Measurements from ENCODE around the gene TXNDC17. TPM values are rescaled to one million over a fixed set of nuclear protein-coding genes. Genes with fewer than 3 reads are reported as not detected.

Gene TXNDC17
- total RNA-seq, 2 donors from 2014 or later, result 17.1 to 37.6 TPM

GRCh38 chr17:6674586-6674985 is 33.7 kb downstream of the TXNDC17 start:
- WGBS, 2 donors, result 87 to 94% methylated on average over 7 to 13 of the region's 13 CpGs
- no peak for TF ChIP-seq POLR2A (IDR thresholded peaks at IDR 0.05)
- TF ChIP-seq CTCF (IDR thresholded peaks at IDR 0.05), result no peak

GRCh38 chr17:6675201-6675825 is 34.5 kb downstream of the TXNDC17 start:
- Histone ChIP-seq H3K27ac (no peak overlapping the region), H3K9me3 (no peaks in the 10 kb centered on the region), H3K4me3 (no peak overlapping the region), H3K27me3 (no peaks in the 10 kb centered on the region), H3K36me3 (replicated peaks in 1 of 2; ENCODE audit: insufficient read depth in 1 of 2, low read depth in 2 of 2) (no peaks in the 10 kb centered on the region), H3K4me1 (no peaks in the 10 kb centered on the region)
- ATAC-seq (no peak), DNase-seq (no peak)
- intact Hi-C loops (cut with DNase I), result loop anchor here (10.0 kb wide), 1 partner anchor 319 kb away; the partner anchor contains the start of gene ALOX12
- TF ChIP-seq CTCF (IDR thresholded peaks at IDR 0.05) (no peak), POLR2A (IDR thresholded peaks at IDR 0.05) (no peak)
- 75% methylated on average over 9 to 11 of the region's 11 CpGs for WGBS, 2 donors

More at GRCh38 chr17:6674586-6674985, 33.7 kb downstream of the TXNDC17 start:
- ATAC-seq (no peak), DNase-seq (no peak)
- Histone ChIP-seq H3K36me3 (replicated peaks in 1 of 2; ENCODE audit: insufficient read depth in 1 of 2, low read depth in 2 of 2) (no peaks in the 10 kb centered on the region), H3K9me3 (no peaks in the 10 kb centered on the region), H3K4me1 (no peaks in the 10 kb centered on the region), H3K27me3 (no peaks in the 10 kb centered on the region), H3K4me3 (no peak overlapping the region), H3K27ac (no peak overlapping the region)
- intact Hi-C loops (cut with DNase I), result loop anchor here (10.0 kb wide), 1 partner anchor 320 kb away; the partner anchor contains the start of gene ALOX12

GRCh38 chr17:6676802-6677157 is 35.9 kb downstream of the TXNDC17 start:
- Histone ChIP-seq H3K27me3 (no peaks in the 10 kb centered on the region), H3K9me3 (no peaks in the 10 kb centered on the region), H3K4me3 (no peak overlapping the region), H3K36me3 (replicated peaks in 1 of 2; ENCODE audit: insufficient read depth in 1 of 2, low read depth in 2 of 2) (no peaks in the 10 kb centered on the region), H3K4me1 (no peaks in the 10 kb centered on the region), H3K27ac (no peak overlapping the region)
- DNase-seq, result no peak
- intact Hi-C loops (cut with DNase I), result loop anchor here (10.0 kb wide), 1 partner anchor 318 kb away; the partner anchor contains the start of gene ALOX12
- WGBS, 2 donors, result 54 to 64% methylated on average over 4 to 6 of the region's 6 CpGs
- no peak for TF ChIP-seq POLR2A (IDR thresholded peaks at IDR 0.05)
- no peak for TF ChIP-seq CTCF (IDR thresholded peaks at IDR 0.05)
- ATAC-seq, result no peak

GRCh38 chr17:6677158-6677831 is 36.4 kb downstream of the TXNDC17 start:
- TF ChIP-seq POLR2A (IDR thresholded peaks at IDR 0.05), result no peak
- TF ChIP-seq CTCF (IDR thresholded peaks at IDR 0.05), result no peak
- H3K4me1 ChIP-seq, result no peaks in the 10 kb centered on the region
- 50 to 80% methylated on average over 9 to 16 of the region's 16 CpGs for WGBS, 2 donors
- ATAC-seq, result no peak
- intact Hi-C loops (cut with DNase I), result loop anchor here (10.0 kb wide), 1 partner anchor 318 kb away; the partner anchor contains the start of gene ALOX12
- H3K27me3 ChIP-seq, result no peaks in the 10 kb centered on the region
- H3K4me3 ChIP-seq, result no peak overlapping the region
- no peaks in the 10 kb centered on the region for H3K36me3 ChIP-seq (replicated peaks in 1 of 2; ENCODE audit: insufficient read depth in 1 of 2, low read depth in 2 of 2)
- peak in 1 of 4 donors; percentile 30 for DNase-seq
- no peaks in the 10 kb centered on the region for H3K9me3 ChIP-seq
- H3K27ac ChIP-seq, result no peak overlapping the region
